ENCODE results near the gene PPP2R2C.
A peak's percentile ranks its signal among the peaks of the same experiment; 100 is the strongest.

The PPP2R2C gene

GRCh38 chr4:6319530-6320150 is 152.8 kb downstream of the PPP2R2C start:
- no peak overlapping the region for H3K4me3 ChIP-seq (ENCODE audit: low read depth, low read length)

GRCh38 chr4:6318206-6318605 is 154.2 kb downstream of the PPP2R2C start:
- H3K4me3 ChIP-seq (ENCODE audit: low read depth, low read length) = no peak overlapping the region

GRCh38 chr4:6316461-6317003 is 155.9 kb downstream of the PPP2R2C start:
- no peak overlapping the region for H3K4me3 ChIP-seq (ENCODE audit: low read depth, low read length)

GRCh38 chr4:6313216-6313615 is 159.2 kb downstream of the PPP2R2C start:
- no peak overlapping the region for H3K4me3 ChIP-seq (ENCODE audit: low read depth, low read length)

- H3K4me3 ChIP-seq (ENCODE audit: low read depth, low read length) = no peak overlapping the region
Measured at GRCh38 chr4:6309777-6310176, 162.6 kb downstream of the PPP2R2C start.

GRCh38 chr4:6308899-6309643 is 163.3 kb downstream of the PPP2R2C start:
- H3K4me3 ChIP-seq (ENCODE audit: low read depth, low read length) = peak overlapping the region; percentile 14

GRCh38 chr4:6307891-6308290 is 164.5 kb downstream of the PPP2R2C start:
- no peak overlapping the region for H3K4me3 ChIP-seq (ENCODE audit: low read depth, low read length)

- H3K4me3 ChIP-seq (ENCODE audit: low read depth, low read length) = no peak overlapping the region
Measured at GRCh38 chr4:6307230-6307629, 165.2 kb downstream of the PPP2R2C start.

- H3K4me3 ChIP-seq (ENCODE audit: low read depth, low read length) = no peak overlapping the region
Measured at GRCh38 chr4:6306299-6306698, 166.1 kb downstream of the PPP2R2C start.

- H3K4me3 ChIP-seq (ENCODE audit: low read depth, low read length) = no peak overlapping the region
Measured at GRCh38 chr4:6303943-6304342, 168.5 kb downstream of the PPP2R2C start.

GRCh38 chr4:6302869-6303268 is 169.5 kb downstream of the PPP2R2C start:
- no peak overlapping the region for H3K4me3 ChIP-seq (ENCODE audit: low read depth, low read length)

GRCh38 chr4:6301732-6302442 is 170.5 kb downstream of the PPP2R2C start:
- H3K4me3 ChIP-seq (ENCODE audit: low read depth, low read length) = no peak overlapping the region

GRCh38 chr4:6301051-6301731 is 171.2 kb downstream of the PPP2R2C start:
- no peak overlapping the region for H3K4me3 ChIP-seq (ENCODE audit: low read depth, low read length)

- no peak overlapping the region for H3K4me3 ChIP-seq (ENCODE audit: low read depth, low read length)
Measured at GRCh38 chr4:6300359-6300758, 172.1 kb downstream of the PPP2R2C start.

GRCh38 chr4:6299875-6300274 is 172.5 kb downstream of the PPP2R2C start:
- no peak overlapping the region for H3K4me3 ChIP-seq (ENCODE audit: low read depth, low read length)

- H3K4me3 ChIP-seq (ENCODE audit: low read depth, low read length) = no peak overlapping the region
Measured at GRCh38 chr4:6298852-6299251, 173.6 kb downstream of the PPP2R2C start.

- no peak overlapping the region for H3K4me3 ChIP-seq (ENCODE audit: low read depth, low read length)
Measured at GRCh38 chr4:6298035-6298434, 174.4 kb downstream of the PPP2R2C start.

- no peak overlapping the region for H3K4me3 ChIP-seq (ENCODE audit: low read depth, low read length)
Measured at GRCh38 chr4:6297266-6297815, 175.1 kb downstream of the PPP2R2C start.

- H3K4me3 ChIP-seq (ENCODE audit: low read depth, low read length) = no peak overlapping the region
Measured at GRCh38 chr4:6296026-6296425, 176.4 kb downstream of the PPP2R2C start.

GRCh38 chr4:6295495-6295894 is 176.9 kb downstream of the PPP2R2C start:
- H3K4me3 ChIP-seq (ENCODE audit: low read depth, low read length) = no peak overlapping the region
